K562 (cell line): ENCODE results near the gene ELMO1. TPM values are rescaled to one million over a fixed set of nuclear protein-coding genes. Genes with fewer than 3 reads are reported as not detected.

Experiments used
- ATAC-seq: fragments of 200-7000 bp; cut with Tn5 transposase; 3 replicates; pipeline ENCODE4 v1.9.1; 2020; ENCODE audit warnings: moderate library complexity
- BruUV-seq: library from RNA; stranded (reverse); fragments of 400-500 nt; replicated peaks from 2 replicates; lab custom pipeline; 2021; lab: Mats Ljungman, UMichigan
- CTCF ChIA-PET: fragments of 300-600 bp; formaldehyde crosslinking; extraction: SDS; loops from one replicate; lab custom pipeline; 2021; ENCODE audit warnings: low intra/inter-chr PET ratio; lab: Yijun Ruan, JAX
- POLR2A ChIA-PET: fragments of 300-600, 350-650 bp; sonication (Branson Sonifier 250); formaldehyde crosslinking; extraction: SDS; loops from one replicate; lab custom pipeline; 2021; ENCODE audit warnings: antibody characterized with exemption, inconsistent platforms; lab: Yijun Ruan, JAX
- DNase-seq, 4 experiments: peaks; one replicate each; pipeline versions ENCODE4 v3.0.0 to v3.0.0-alpha.2; 2011 to 2018; ENCODE audit warnings: low spot score in 3 of 4, mixed read lengths in 3 of 4; ENCODE audit errors: extremely low read depth in 1 of 4
- FAIRE-seq: peaks from 2 replicates; lab custom pipeline; 2011; peaks lifted over from hg19 to GRCh38; lab: Jason Lieb, UNC
- H2AFZ ChIP-seq: 2 replicates; pipeline ENCODE4 v1.6.0; 2011; ENCODE audit warnings: low read depth, low read length, control low read depth, inconsistent platforms
- H3K27ac ChIP-seq: fragments of 200-600 bp; 3 replicates; pipeline ENCODE4 v1.8.0; 2011; ENCODE audit warnings: low read depth, mild to moderate bottlenecking, control low read depth, inconsistent platforms, low read length, moderate library complexity, mixed read lengths; ENCODE audit errors: extremely low read depth
- H3K27me3 ChIP-seq, 2 experiments: fragments of 300-600 bp in 1 of 2; 2 replicates in 1 of 2; 3 replicates in 1 of 2; pipeline versions ENCODE4 v1.6.0 to v1.8.0; 2011; ENCODE audit warnings: inconsistent platforms in 2 of 2, low read length in 2 of 2, mild to moderate bottlenecking in 1 of 2, mixed read lengths in 1 of 2, moderate library complexity in 1 of 2; ENCODE audit not compliant: control insufficient read depth in 2 of 2, insufficient read depth in 2 of 2
- H3K36me3 ChIP-seq: fragments of 300-600 bp; 3 replicates; pipeline ENCODE4 v1.8.0; 2011; ENCODE audit warnings: mild to moderate bottlenecking, low read length, inconsistent platforms; ENCODE audit not compliant: control insufficient read depth, insufficient read depth
- H3K4me1 ChIP-seq, 2 experiments: fragments of 200-600 bp in 1 of 2; replicated peaks in 1 of 2; 2 replicates in 1 of 2; 3 replicates in 1 of 2; pipeline versions ENCODE4 v1.5.1 to v1.8.0; 2011; ENCODE audit warnings: inconsistent platforms in 2 of 2, low read length in 2 of 2, mild to moderate bottlenecking in 1 of 2, mixed read lengths in 1 of 2, moderate library complexity in 1 of 2; ENCODE audit not compliant: control insufficient read depth in 2 of 2, insufficient read depth in 2 of 2
- H3K4me2 ChIP-seq: 2 replicates; pipeline ENCODE4 v1.6.1; 2011; ENCODE audit warnings: low read length, control low read depth, inconsistent platforms, mixed read lengths; ENCODE audit not compliant: insufficient read depth
- H3K4me3 ChIP-seq: fragments of 200-600 bp; sonication (generic), shearing (Covaris generic); 2 replicates; pipeline ENCODE4 v1.5.1; 2016; ENCODE audit warnings: control low read depth, inconsistent platforms
- H3K79me2 ChIP-seq: fragments of 200-600 bp; 3 replicates; pipeline ENCODE4 v1.8.0; 2011; ENCODE audit warnings: low read length, inconsistent platforms; ENCODE audit not compliant: control insufficient read depth, insufficient read depth
- H3K9ac ChIP-seq, 2 experiments: 2 replicates each; pipeline versions ENCODE4 v1.6.0 to v1.6.1; 2011; ENCODE audit warnings: low read depth in 2 of 2, low read length in 2 of 2, control low read depth in 1 of 2, inconsistent platforms in 1 of 2, mild to moderate bottlenecking in 1 of 2, mixed read lengths in 1 of 2; ENCODE audit not compliant: insufficient read depth in 1 of 2
- H3K9me1 ChIP-seq: one replicate; pipeline ENCODE4 v1.6.0; 2011; ENCODE audit warnings: inconsistent platforms, mild to moderate bottlenecking, low read length, moderate library complexity; ENCODE audit not compliant: control insufficient read depth, insufficient read depth
- H3K9me3 ChIP-seq: replicated peaks from 2 replicates; pipeline ENCODE4 v1.5.1; 2011; ENCODE audit warnings: low read depth, low read length, inconsistent platforms; ENCODE audit not compliant: control insufficient read depth, insufficient read depth
- H4K20me1 ChIP-seq: replicated peaks from 2 replicates; pipeline ENCODE4 v1.6.1; 2011; ENCODE audit warnings: low read length, inconsistent platforms, mixed read lengths; ENCODE audit not compliant: control insufficient read depth, insufficient read depth
- BMI1 ChIP-seq: fragments of 150-350 bp; IDR thresholded peaks from 2 replicates; pipeline ENCODE4 v1.6.1; 2014; ENCODE audit warnings: low read length
- SAFB ChIP-seq: fragments of 200-400 bp; formaldehyde crosslinking; IDR thresholded peaks from 2 replicates; pipeline ENCODE4 v1.6.1; 2017; ENCODE audit warnings: low read depth, low read length, borderline replicate concordance
- SAFB2 ChIP-seq: fragments of 200-400 bp; formaldehyde crosslinking; IDR thresholded peaks from 2 replicates; pipeline ENCODE4 v1.6.1; 2018; ENCODE audit warnings: borderline replicate concordance, low read length, low read depth, moderate library complexity; ENCODE audit not compliant: severe bottlenecking
- SMAD3 ChIP-seq: fragments of 450-650 bp; formaldehyde crosslinking; conservative IDR thresholded peaks from 2 replicates; pipeline ENCODE4 v1.4.0; 2020; ENCODE audit warnings: mild to moderate bottlenecking
- SRF ChIP-seq, 2 experiments: fragments of 250-450, 450-650 bp in 1 of 2; sonication (Bioruptor Pico) in 1 of 2; sonication (generic) in 1 of 2; formaldehyde crosslinking; IDR thresholded peaks; 2 replicates each; pipeline versions ENCODE4 v1.5.0 to v1.5.1; 2020 to 2022; ENCODE audit warnings: mild to moderate bottlenecking in 1 of 2, missing genetic modification reagents in 1 of 2
- TAF9B ChIP-seq: fragments of 450-650 bp; IDR thresholded peaks from 2 replicates; pipeline ENCODE4 v1.6.1; 2018; ENCODE audit warnings: mild to moderate bottlenecking; ENCODE audit not compliant: partially characterized antibody
- WGBS: fragments of 100-300 bp; shearing (Covaris generic); methylation state at CpG from one replicate; pipeline ENCODE4 v1.1.6; 2016; ENCODE audit warnings: low coverage, mixed read lengths; ENCODE audit not compliant: insufficient coverage; ENCODE audit errors: missing lambda C conversion rate; 5-methylcytosine and 5-hydroxymethylcytosine counted together
- in situ Hi-C: fragments of 300-500 bp; cut with MboI; formaldehyde crosslinking; loops from 4 replicates; pipeline ENCODE4 v1.15.0; 2018; ENCODE audit warnings: inconsistent platforms, mixed read lengths
- intact Hi-C: fragments of 100-400 bp; cut with micrococcal nuclease; formaldehyde crosslinking; loops from 2 replicates; pipeline ENCODE4 v1.14.2; 2022
- polyA plus RNA-seq, 8 experiments: library from polyadenylated mRNA; depleted of rRNA in 4 of 8; stranded (reverse) in 5 of 8; unstranded in 3 of 8; fragments of >200 nt; fragmentation: Nextera tagmentation in 2 of 8; fragmentation: Illumina TruSeq in 1 of 8; extraction: Ambion mirVana in 2 of 8; extraction: Trizol in 1 of 8; gene quantifications; 2 replicates each; pipeline versions ENCODE4 v1.2.1 to v1.2.3, GENCODE V29; 2011 to 2014; ENCODE audit warnings: inconsistent platforms in 1 of 8, missing spikeins in 1 of 8
- total RNA-seq, 7 experiments: library from RNA; depleted of rRNA in 6 of 7; stranded (reverse); fragments of >200 nt in 6 of 7; fragmentation: Illumina TruSeq in 2 of 7; extraction: Trizol in 2 of 7; gene quantifications; 2 replicates each; pipeline versions ENCODE4 v1.2.1 to v1.2.3, GENCODE V29; 2011 to 2021; ENCODE audit warnings: low replicate concordance in 1 of 7
- TF ChIP-seq, protein P1 (sequence below): fragments of 450-650 bp; conservative IDR thresholded peaks from 2 replicates; pipeline ENCODE4 v1.6.1; 2016; ENCODE audit warnings: missing genetic modification characterization, low read depth, mild to moderate bottlenecking, missing compliant biosample characterization, moderate library complexity
- TF ChIP-seq, protein P2 (sequence below): fragments of 450-650 bp; formaldehyde crosslinking; IDR thresholded peaks from 2 replicates; pipeline ENCODE4 v1.4.0; 2020; ENCODE audit warnings: mild to moderate bottlenecking, mixed read lengths
- TF ChIP-seq, protein P3 (sequence below), 2 experiments: fragments of 150-350 bp in 1 of 2; IDR thresholded peaks; 2 replicates each; pipeline ENCODE4 v1.6.1; 2012 to 2016; ENCODE audit warnings: low read depth in 2 of 2, low read length in 2 of 2, mild to moderate bottlenecking in 1 of 2, moderate library complexity in 1 of 2

The ELMO1 gene
- total and polyA plus RNA-seq, 9 of the 15 experiments (the other 6 are each of a cell fraction or from before 2014, with no cell fraction given): 0.36 to 7.2 (median 3.6) TPM

DNA sequence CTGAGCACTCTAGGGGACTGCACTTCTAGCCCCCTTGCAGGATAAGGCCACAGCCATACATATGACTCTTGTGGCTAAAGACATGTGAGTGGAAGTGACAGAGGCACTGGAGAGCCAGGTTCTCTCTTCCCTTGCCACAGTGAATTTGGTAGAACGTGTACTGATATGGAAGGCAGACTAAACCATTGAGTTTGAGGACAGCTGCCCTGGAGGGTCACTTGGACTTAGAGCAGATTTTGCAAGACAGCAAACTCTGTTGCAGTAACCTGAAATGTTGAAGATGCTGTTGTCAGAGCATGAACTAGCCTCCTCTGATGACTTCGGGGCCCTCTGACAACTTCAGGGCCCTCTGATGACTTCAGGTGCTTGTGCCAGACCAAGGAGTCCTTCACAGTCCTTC is 85.9 kb downstream of the ELMO1 start (continued):
- TF ChIP-seq, protein P1, sequence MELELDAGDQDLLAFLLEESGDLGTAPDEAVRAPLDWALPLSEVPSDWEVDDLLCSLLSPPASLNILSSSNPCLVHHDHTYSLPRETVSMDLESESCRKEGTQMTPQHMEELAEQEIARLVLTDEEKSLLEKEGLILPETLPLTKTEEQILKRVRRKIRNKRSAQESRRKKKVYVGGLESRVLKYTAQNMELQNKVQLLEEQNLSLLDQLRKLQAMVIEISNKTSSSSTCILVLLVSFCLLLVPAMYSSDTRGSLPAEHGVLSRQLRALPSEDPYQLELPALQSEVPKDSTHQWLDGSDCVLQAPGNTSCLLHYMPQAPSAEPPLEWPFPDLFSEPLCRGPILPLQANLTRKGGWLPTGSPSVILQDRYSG (tag): no peak
- no peak for TF ChIP-seq SMAD3 (CRISPR knock-in tag)
- TF ChIP-seq, protein P2, sequence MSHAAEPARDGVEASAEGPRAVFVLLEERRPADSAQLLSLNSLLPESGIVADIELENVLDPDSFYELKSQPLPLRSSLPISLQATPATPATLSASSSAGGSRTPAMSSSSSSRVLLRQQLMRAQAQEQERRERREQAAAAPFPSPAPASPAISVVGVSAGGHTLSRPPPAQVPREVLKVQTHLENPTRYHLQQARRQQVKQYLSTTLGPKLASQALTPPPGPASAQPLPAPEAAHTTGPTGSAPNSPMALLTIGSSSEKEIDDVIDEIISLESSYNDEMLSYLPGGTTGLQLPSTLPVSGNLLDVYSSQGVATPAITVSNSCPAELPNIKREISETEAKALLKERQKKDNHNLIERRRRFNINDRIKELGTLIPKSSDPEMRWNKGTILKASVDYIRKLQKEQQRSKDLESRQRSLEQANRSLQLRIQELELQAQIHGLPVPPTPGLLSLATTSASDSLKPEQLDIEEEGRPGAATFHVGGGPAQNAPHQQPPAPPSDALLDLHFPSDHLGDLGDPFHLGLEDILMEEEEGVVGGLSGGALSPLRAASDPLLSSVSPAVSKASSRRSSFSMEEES (CRISPR knock-in tag): no peak

DNA sequence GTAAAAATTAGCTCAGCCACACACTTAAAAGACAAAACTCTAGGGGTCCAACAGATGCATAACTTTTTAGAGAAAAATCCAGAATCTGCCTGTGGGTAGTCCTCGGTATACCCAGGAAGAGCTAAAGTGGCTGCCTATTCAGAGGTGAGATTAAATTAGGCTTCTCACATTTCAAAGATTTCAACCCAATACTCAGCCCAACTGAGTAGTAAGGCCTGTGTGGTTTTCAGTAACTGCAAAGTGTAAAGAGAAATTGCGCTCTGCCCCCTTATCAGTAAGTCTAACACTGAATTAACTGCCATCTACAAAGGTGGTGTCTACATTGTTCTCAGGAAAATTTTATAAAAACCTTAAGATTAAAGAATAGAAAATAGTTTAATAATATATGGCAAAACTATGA is 88.2 kb downstream of the ELMO1 start:
- no TSS peak for BruUV-seq
- no peak for ATAC-seq
- no peak overlapping the region for H3K9ac ChIP-seq
- peak overlapping the region; percentile 34; the same call in 1 of the 2 replicates for H2AFZ ChIP-seq
- H3K36me3 ChIP-seq: no peaks in the 10 kb centered on the region
- no peaks in the 10 kb centered on the region for H4K20me1 ChIP-seq
- no peak for FAIRE-seq
- H3K4me3 ChIP-seq: no peak overlapping the region
- H3K27me3 ChIP-seq: no peaks in the 10 kb centered on the region
- in situ Hi-C loops: no loop called here
- no peaks in the 10 kb centered on the region for H3K79me2 ChIP-seq
- no peaks in the 10 kb centered on the region for H3K9me3 ChIP-seq
- H3K4me2 ChIP-seq: no peak overlapping the region
- 43% methylated on average over 2 of the region's 2 CpGs for WGBS
- CTCF ChIA-PET: no interaction called here
- H3K4me1 ChIP-seq: peaks cover 0 to 27% of the 10 kb centered on the region in 2 experiments; a peak in 4 of 5 replicates
- intact Hi-C loops: no loop called here
- no peaks in the 10 kb centered on the region for H3K9me1 ChIP-seq
- no peak for DNase-seq
- POLR2A ChIA-PET: no interaction called here
- H3K27ac ChIP-seq: no peak overlapping the region
- no peak for TF ChIP-seq TAF9B
- TF ChIP-seq SRF (CRISPR knock-in tag; IDR thresholded peaks at IDR 0.05): no peak
- TF ChIP-seq, protein P3, sequence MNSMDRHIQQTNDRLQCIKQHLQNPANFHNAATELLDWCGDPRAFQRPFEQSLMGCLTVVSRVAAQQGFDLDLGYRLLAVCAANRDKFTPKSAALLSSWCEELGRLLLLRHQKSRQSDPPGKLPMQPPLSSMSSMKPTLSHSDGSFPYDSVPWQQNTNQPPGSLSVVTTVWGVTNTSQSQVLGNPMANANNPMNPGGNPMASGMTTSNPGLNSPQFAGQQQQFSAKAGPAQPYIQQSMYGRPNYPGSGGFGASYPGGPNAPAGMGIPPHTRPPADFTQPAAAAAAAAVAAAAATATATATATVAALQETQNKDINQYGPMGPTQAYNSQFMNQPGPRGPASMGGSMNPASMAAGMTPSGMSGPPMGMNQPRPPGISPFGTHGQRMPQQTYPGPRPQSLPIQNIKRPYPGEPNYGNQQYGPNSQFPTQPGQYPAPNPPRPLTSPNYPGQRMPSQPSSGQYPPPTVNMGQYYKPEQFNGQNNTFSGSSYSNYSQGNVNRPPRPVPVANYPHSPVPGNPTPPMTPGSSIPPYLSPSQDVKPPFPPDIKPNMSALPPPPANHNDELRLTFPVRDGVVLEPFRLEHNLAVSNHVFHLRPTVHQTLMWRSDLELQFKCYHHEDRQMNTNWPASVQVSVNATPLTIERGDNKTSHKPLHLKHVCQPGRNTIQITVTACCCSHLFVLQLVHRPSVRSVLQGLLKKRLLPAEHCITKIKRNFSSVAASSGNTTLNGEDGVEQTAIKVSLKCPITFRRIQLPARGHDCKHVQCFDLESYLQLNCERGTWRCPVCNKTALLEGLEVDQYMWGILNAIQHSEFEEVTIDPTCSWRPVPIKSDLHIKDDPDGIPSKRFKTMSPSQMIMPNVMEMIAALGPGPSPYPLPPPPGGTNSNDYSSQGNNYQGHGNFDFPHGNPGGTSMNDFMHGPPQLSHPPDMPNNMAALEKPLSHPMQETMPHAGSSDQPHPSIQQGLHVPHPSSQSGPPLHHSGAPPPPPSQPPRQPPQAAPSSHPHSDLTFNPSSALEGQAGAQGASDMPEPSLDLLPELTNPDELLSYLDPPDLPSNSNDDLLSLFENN (IDR thresholded peaks at IDR 0.05; ENCODE audit: low read depth in 2 of 2, low read length in 2 of 2): no peak
- TF ChIP-seq BMI1: no peak
- no peak for TF ChIP-seq SAFB2
- TF ChIP-seq SAFB: no peak
